ENCODE measurements around the gene PFDN1.

PFDN1 gene

DNA sequence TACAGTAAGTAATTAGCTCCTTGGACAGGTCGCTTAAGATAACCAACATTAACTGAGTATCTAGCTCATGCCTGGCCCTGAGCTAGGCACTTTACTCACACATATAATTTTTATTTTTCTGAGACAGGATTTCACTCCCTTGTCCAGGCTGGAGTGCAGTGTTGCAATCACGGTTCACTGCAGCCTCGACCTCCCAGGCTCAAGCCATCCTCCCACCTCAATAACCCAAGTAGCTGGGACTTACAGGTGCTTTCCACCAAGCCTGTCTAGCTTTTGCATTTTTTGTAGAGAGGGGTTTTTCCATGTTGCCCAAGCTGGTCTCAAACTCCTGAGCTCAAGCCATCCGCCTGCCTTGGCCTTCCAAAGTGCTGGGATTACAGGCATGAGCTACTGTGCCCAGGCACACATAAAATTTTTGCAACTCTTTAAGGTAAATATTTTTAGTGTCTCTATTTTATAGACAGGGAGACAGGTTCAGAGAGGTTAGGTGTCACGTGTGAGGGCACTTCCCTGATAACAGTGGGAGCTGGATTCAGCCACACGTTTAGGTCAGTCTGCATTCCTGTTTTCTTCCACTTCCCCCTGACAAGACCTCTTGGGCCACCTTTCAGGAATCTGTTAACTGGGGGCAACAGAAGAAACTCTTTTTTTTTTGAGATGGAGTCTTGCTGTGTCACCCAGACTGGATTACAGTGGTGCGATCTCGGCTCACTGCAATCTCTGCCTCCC, 25.3 kb upstream of the PFDN1 start:
- no CpG with 5 or more reads among the region's 8 CpGs for WGBS (ENCODE audit: insufficient coverage, insufficient read length)
- no peak for DNase-seq (ENCODE audit: low read depth, low spot score)
- Histone ChIP-seq H3K9me3 (ENCODE audit: control insufficient read depth, insufficient read depth, low read length) (no peaks in the 10 kb centered on the region), H3K4me1 (ENCODE audit: control insufficient read depth, insufficient read depth, low read length) (peaks cover 1% of the 10 kb centered on the region; the same call in 1 of the 2 replicates), H3K27ac (ENCODE audit: low read length) (no peak overlapping the region), H3K36me3 (ENCODE audit: control insufficient read depth, insufficient read depth, low read length) (no peaks in the 10 kb centered on the region), H3K4me3 (ENCODE audit: low read length) (no peak overlapping the region), H3K27me3 (ENCODE audit: control insufficient read depth, insufficient read depth, low read length) (no peaks in the 10 kb centered on the region)

- no peak for DNase-seq (ENCODE audit: low read depth, low spot score)
- Histone ChIP-seq H3K4me1 (ENCODE audit: control insufficient read depth, insufficient read depth, low read length) (peaks cover 1% of the 10 kb centered on the region; the same call in 1 of the 2 replicates), H3K27me3 (ENCODE audit: control insufficient read depth, insufficient read depth, low read length) (no peaks in the 10 kb centered on the region), H3K27ac (ENCODE audit: low read length) (no peak overlapping the region), H3K9me3 (ENCODE audit: control insufficient read depth, insufficient read depth, low read length) (no peaks in the 10 kb centered on the region), H3K4me3 (ENCODE audit: low read length) (no peak overlapping the region), H3K36me3 (ENCODE audit: control insufficient read depth, insufficient read depth, low read length) (no peaks in the 10 kb centered on the region)
- no CpG with 5 or more reads among the region's 2 CpGs for WGBS (ENCODE audit: insufficient coverage, insufficient read length)
Observed at GRCh38 chr5:140327589-140327988, 24.7 kb upstream of the PFDN1 start.

DNA sequence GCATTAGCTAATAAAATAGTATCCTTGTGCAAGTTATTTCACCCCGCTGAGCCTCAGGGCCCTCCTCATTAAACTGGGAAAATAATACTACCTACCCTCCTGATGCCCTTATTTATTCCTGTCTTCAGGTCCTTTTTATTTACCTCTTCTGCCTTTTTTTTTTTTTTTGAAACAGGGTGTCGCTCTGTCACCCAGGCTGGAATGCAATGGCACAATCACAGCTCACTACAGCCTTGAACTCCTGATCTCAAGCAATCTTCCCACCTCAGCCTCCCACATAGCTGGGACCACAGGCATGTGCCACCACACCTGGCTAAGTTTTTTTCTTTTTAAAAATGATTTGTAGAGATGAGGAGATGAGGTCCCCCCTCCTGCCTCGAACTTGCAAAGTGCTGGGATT, 22.6 kb upstream of the PFDN1 start:
- WGBS (ENCODE audit: insufficient coverage, insufficient read length) = no CpG with 5 or more reads among the region's 3 CpGs
- Histone ChIP-seq H3K27ac (ENCODE audit: low read length) (no peak overlapping the region), H3K4me3 (ENCODE audit: low read length) (no peak overlapping the region), H3K36me3 (ENCODE audit: control insufficient read depth, insufficient read depth, low read length) (no peaks in the 10 kb centered on the region), H3K9me3 (ENCODE audit: control insufficient read depth, insufficient read depth, low read length) (no peaks in the 10 kb centered on the region), H3K27me3 (ENCODE audit: control insufficient read depth, insufficient read depth, low read length) (no peaks in the 10 kb centered on the region), H3K4me1 (ENCODE audit: control insufficient read depth, insufficient read depth, low read length) (peaks cover 1% of the 10 kb centered on the region; the same call in 1 of the 2 replicates)
- no peak for DNase-seq (ENCODE audit: low read depth, low spot score)

GRCh38 chr5:140324617-140325241, 21.8 kb upstream of the PFDN1 start:
- H3K9me3 ChIP-seq (ENCODE audit: control insufficient read depth, insufficient read depth, low read length) = no peaks in the 10 kb centered on the region
- DNase-seq (ENCODE audit: low read depth, low spot score) = no peak
- no peak overlapping the region for H3K27ac ChIP-seq (ENCODE audit: low read length)
- WGBS (ENCODE audit: insufficient coverage, insufficient read length) = no CpG with 5 or more reads among the region's 1 CpG
- peaks cover 1% of the 10 kb centered on the region; the same call in 1 of the 2 replicates for H3K4me1 ChIP-seq (ENCODE audit: control insufficient read depth, insufficient read depth, low read length)
- no peaks in the 10 kb centered on the region for H3K27me3 ChIP-seq (ENCODE audit: control insufficient read depth, insufficient read depth, low read length)
- H3K4me3 ChIP-seq (ENCODE audit: low read length) = no peak overlapping the region
- no peaks in the 10 kb centered on the region for H3K36me3 ChIP-seq (ENCODE audit: control insufficient read depth, insufficient read depth, low read length)

- Histone ChIP-seq H3K9me3 (ENCODE audit: control insufficient read depth, insufficient read depth, low read length) (no peaks in the 10 kb centered on the region), H3K4me1 (ENCODE audit: control insufficient read depth, insufficient read depth, low read length) (peaks cover 1% of the 10 kb centered on the region; the same call in 1 of the 2 replicates), H3K4me3 (ENCODE audit: low read length) (no peak overlapping the region), H3K27me3 (ENCODE audit: control insufficient read depth, insufficient read depth, low read length) (no peaks in the 10 kb centered on the region), H3K27ac (ENCODE audit: low read length) (no peak overlapping the region), H3K36me3 (ENCODE audit: control insufficient read depth, insufficient read depth, low read length) (no peaks in the 10 kb centered on the region)
- DNase-seq (ENCODE audit: low read depth, low spot score) = no peak
- no CpG with 5 or more reads among the region's 5 CpGs for WGBS (ENCODE audit: insufficient coverage, insufficient read length)
Observed at GRCh38 chr5:140324041-140324600, 21.2 kb upstream of the PFDN1 start.

GRCh38 chr5:140322751-140323731, 20.1 kb upstream of the PFDN1 start:
- no peak for DNase-seq (ENCODE audit: low read depth, low spot score)
- Histone ChIP-seq H3K27ac (ENCODE audit: low read length) (no peak overlapping the region), H3K9me3 (ENCODE audit: control insufficient read depth, insufficient read depth, low read length) (no peaks in the 10 kb centered on the region), H3K4me1 (ENCODE audit: control insufficient read depth, insufficient read depth, low read length) (peaks cover 1% of the 10 kb centered on the region; the same call in 1 of the 2 replicates), H3K36me3 (ENCODE audit: control insufficient read depth, insufficient read depth, low read length) (no peaks in the 10 kb centered on the region), H3K27me3 (ENCODE audit: control insufficient read depth, insufficient read depth, low read length) (no peaks in the 10 kb centered on the region), H3K4me3 (ENCODE audit: low read length) (no peak overlapping the region)
- no CpG with 5 or more reads among the region's 9 CpGs for WGBS (ENCODE audit: insufficient coverage, insufficient read length)

- no peaks in the 10 kb centered on the region for H3K36me3 ChIP-seq (ENCODE audit: control insufficient read depth, insufficient read depth, low read length)
- H3K27ac ChIP-seq (ENCODE audit: low read length) = no peak overlapping the region
- DNase-seq (ENCODE audit: low read depth, low spot score) = no peak
- H3K9me3 ChIP-seq (ENCODE audit: control insufficient read depth, insufficient read depth, low read length) = no peaks in the 10 kb centered on the region
- no peaks in the 10 kb centered on the region for H3K27me3 ChIP-seq (ENCODE audit: control insufficient read depth, insufficient read depth, low read length)
- no CpG with 5 or more reads among the region's 2 CpGs for WGBS (ENCODE audit: insufficient coverage, insufficient read length)
- no peak overlapping the region for H3K4me3 ChIP-seq (ENCODE audit: low read length)
- no peaks in the 10 kb centered on the region for H3K4me1 ChIP-seq (ENCODE audit: control insufficient read depth, insufficient read depth, low read length)
Observed at GRCh38 chr5:140321796-140322195, 18.9 kb upstream of the PFDN1 start.

DNA sequence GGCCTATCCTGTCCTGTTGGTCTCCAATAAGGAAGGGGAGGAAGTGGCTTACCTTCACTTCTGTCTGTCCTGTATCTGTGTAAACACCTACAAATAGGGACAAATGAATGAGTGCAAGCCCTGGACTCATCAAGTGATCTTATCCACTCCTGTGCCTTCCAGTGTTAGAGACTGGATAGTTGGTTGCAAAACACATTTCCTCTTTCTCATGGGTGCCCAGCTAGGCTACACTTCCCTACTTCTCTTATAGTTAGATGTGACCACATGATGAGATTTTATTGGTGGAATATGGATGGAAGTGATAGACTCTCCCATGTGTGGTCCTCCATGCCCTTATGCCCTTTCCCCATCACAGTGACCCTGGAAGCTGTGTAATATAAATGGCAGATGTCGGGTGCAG, 16.9 kb upstream of the PFDN1 start:
- no peak overlapping the region for H3K4me3 ChIP-seq (ENCODE audit: low read length)
- no CpG with 5 or more reads among the region's 1 CpG for WGBS (ENCODE audit: insufficient coverage, insufficient read length)
- no peak for DNase-seq (ENCODE audit: low read depth, low spot score)
- no peaks in the 10 kb centered on the region for H3K27me3 ChIP-seq (ENCODE audit: control insufficient read depth, insufficient read depth, low read length)
- no peaks in the 10 kb centered on the region for H3K9me3 ChIP-seq (ENCODE audit: control insufficient read depth, insufficient read depth, low read length)
- no peak overlapping the region for H3K27ac ChIP-seq (ENCODE audit: low read length)
- H3K4me1 ChIP-seq (ENCODE audit: control insufficient read depth, insufficient read depth, low read length) = no peaks in the 10 kb centered on the region
- H3K36me3 ChIP-seq (ENCODE audit: control insufficient read depth, insufficient read depth, low read length) = no peaks in the 10 kb centered on the region

DNA sequence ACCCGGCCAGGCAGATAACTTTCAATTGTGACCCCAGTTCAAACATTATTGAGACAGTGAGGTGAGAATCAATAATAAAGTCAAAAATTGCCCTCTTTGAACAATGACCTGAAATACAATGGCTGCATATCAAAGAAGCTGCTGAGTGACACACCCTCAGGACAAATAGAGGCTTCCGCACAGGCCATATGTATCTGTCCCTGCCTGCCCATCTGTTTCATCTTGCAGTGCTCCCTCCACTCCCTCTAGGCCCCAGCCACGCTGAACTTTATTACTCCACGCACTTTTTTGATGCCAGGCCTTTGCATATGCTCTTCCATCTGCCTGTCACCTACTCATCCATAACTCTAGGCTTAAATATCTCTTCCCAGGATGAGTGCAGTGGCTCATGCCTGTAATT, 15.9 kb upstream of the PFDN1 start:
- H3K27me3 ChIP-seq (ENCODE audit: control insufficient read depth, insufficient read depth, low read length) = no peaks in the 10 kb centered on the region
- no peaks in the 10 kb centered on the region for H3K36me3 ChIP-seq (ENCODE audit: control insufficient read depth, insufficient read depth, low read length)
- H3K27ac ChIP-seq (ENCODE audit: low read length) = no peak overlapping the region
- no peak for DNase-seq (ENCODE audit: low read depth, low spot score)
- H3K4me1 ChIP-seq (ENCODE audit: control insufficient read depth, insufficient read depth, low read length) = no peaks in the 10 kb centered on the region
- WGBS (ENCODE audit: insufficient coverage, insufficient read length) = no CpG with 5 or more reads among the region's 4 CpGs
- no peaks in the 10 kb centered on the region for H3K9me3 ChIP-seq (ENCODE audit: control insufficient read depth, insufficient read depth, low read length)
- H3K4me3 ChIP-seq (ENCODE audit: low read length) = no peak overlapping the region

DNA sequence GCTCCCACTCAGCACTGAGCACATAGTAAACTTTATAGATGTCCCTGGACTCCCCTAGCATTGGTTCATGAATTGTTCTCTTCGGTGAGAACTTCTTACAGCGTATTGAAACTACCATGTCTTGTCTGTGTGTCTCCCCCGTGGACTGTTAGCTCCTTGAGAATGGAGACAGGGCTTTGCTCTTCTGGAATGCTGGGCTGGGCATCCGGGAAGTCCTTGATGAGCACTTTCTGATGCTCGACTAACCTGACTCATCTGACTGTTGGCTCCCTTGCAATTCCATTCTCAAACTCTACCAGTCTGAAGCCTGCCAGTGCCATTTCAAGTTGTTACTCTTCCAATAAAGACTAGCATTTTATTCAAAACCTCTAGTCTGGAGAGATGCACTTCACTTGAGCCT, 15.0 kb upstream of the PFDN1 start:
- H3K27me3 ChIP-seq (ENCODE audit: control insufficient read depth, insufficient read depth, low read length) = no peaks in the 10 kb centered on the region
- H3K9me3 ChIP-seq (ENCODE audit: control insufficient read depth, insufficient read depth, low read length) = no peaks in the 10 kb centered on the region
- H3K27ac ChIP-seq (ENCODE audit: low read length) = no peak overlapping the region
- H3K4me3 ChIP-seq (ENCODE audit: low read length) = no peak overlapping the region
- no peaks in the 10 kb centered on the region for H3K4me1 ChIP-seq (ENCODE audit: control insufficient read depth, insufficient read depth, low read length)
- H3K36me3 ChIP-seq (ENCODE audit: control insufficient read depth, insufficient read depth, low read length) = no peaks in the 10 kb centered on the region
- no peak for DNase-seq (ENCODE audit: low read depth, low spot score)
- no CpG with 5 or more reads among the region's 5 CpGs for WGBS (ENCODE audit: insufficient coverage, insufficient read length)

Measured in iPS DF 6.9 (cell line).